Panc1 (cell line): ENCODE results near the gene ATXN1L. TPM values are rescaled to one million over a fixed set of nuclear protein-coding genes. Genes with fewer than 3 reads are reported as not detected.

ENCODE experiments used
- ATAC-seq: fragments of 200-7000 bp; cut with Tn5 transposase; 2 replicates; pipeline ENCODE4 v1.9.1; 2020; ENCODE audit warnings: mild to moderate bottlenecking, moderate library complexity
- BruUV-seq: library from RNA; stranded (reverse); fragments of 400-500 nt; replicated peaks from 2 replicates; lab custom pipeline; 2021; lab: Mats Ljungman, UMichigan
- CTCF ChIA-PET: fragments of 300-600 bp; sonication (Branson Sonifier 250); formaldehyde crosslinking; loops from one replicate; lab custom pipeline; 2022; ENCODE audit warnings: antibody characterized with exemption; lab: Charles Lee
- POLR2A ChIA-PET: fragments of 300-600 bp; sonication (Branson Sonifier 250); formaldehyde crosslinking; loops from one replicate; lab custom pipeline; 2022; ENCODE audit warnings: antibody characterized with exemption; lab: Charles Lee
- DNase-seq: peaks from one replicate; pipeline ENCODE4 v3.0.0-alpha.2; 2010; ENCODE audit warnings: low read depth, low spot score
- H3K27ac ChIP-seq: 2 replicates; pipeline ENCODE4 v1.5.1; 2011; ENCODE audit warnings: mild to moderate bottlenecking, low read length, inconsistent platforms
- H3K27me3 ChIP-seq: fragments of 200-500 bp; sonication (Bioruptor generic); 2 replicates; pipeline ENCODE4 v1.6.0; 2014; ENCODE audit warnings: low read length, inconsistent platforms; ENCODE audit not compliant: control insufficient read depth, insufficient read depth
- H3K36me3 ChIP-seq: fragments of 200-500 bp; sonication (Bioruptor generic); 2 replicates; pipeline ENCODE4 v1.5.1; 2014; ENCODE audit warnings: inconsistent platforms, mild to moderate bottlenecking, low read length, moderate library complexity; ENCODE audit not compliant: control insufficient read depth, insufficient read depth
- H3K4me1 ChIP-seq: 2 replicates; pipeline ENCODE4 v1.5.1; 2011; ENCODE audit warnings: inconsistent platforms, mild to moderate bottlenecking, low read length, moderate library complexity; ENCODE audit not compliant: control insufficient read depth, insufficient read depth
- H3K4me3 ChIP-seq, 2 experiments: 2 replicates each; pipeline ENCODE4 v1.5.1; 2011 to 2012; ENCODE audit warnings: low read depth in 2 of 2, low read length in 2 of 2, mild to moderate bottlenecking in 2 of 2, inconsistent platforms in 1 of 2, moderate library complexity in 1 of 2
- H3K9me3 ChIP-seq: fragments of 200-500 bp; sonication (Bioruptor generic); 2 replicates; pipeline ENCODE4 v1.5.1; 2014; ENCODE audit warnings: low read depth, mild to moderate bottlenecking, inconsistent platforms, low read length, moderate library complexity; ENCODE audit not compliant: control insufficient read depth, insufficient read depth
- POLR2AphosphoS5 ChIP-seq: IDR thresholded peaks from 2 replicates; pipeline ENCODE4 v1.6.1; 2012; ENCODE audit warnings: mild to moderate bottlenecking, low read depth, low read length, moderate library complexity
- SIN3A ChIP-seq: IDR thresholded peaks from 2 replicates; pipeline ENCODE4 v1.6.1; 2012; ENCODE audit warnings: low read depth, mild to moderate bottlenecking, low read length, moderate library complexity, borderline replicate concordance; ENCODE audit not compliant: insufficient read depth
- TCF7L2 ChIP-seq: IDR thresholded peaks from 2 replicates; pipeline ENCODE4 v1.6.1; 2011; ENCODE audit warnings: mild to moderate bottlenecking, low read depth, low read length, inconsistent platforms
- in situ Hi-C: cut with HindIII; loops from 2 replicates; pipeline ENCODE4 v1.10.0; 2016; ENCODE audit warnings: low sequenced_read_pairs, low pct_unique_long_range_greater_than_20kb
- intact Hi-C: fragments of 100-400 bp; cut with micrococcal nuclease; formaldehyde crosslinking; loops from one replicate; pipeline ENCODE4 v1.10.0; 2022; ENCODE audit not compliant: unreplicated experiment
- total RNA-seq: library from RNA; stranded (reverse); gene quantifications from one replicate; pipeline ENCODE4 v1.2.1, GENCODE V29; 2021; ENCODE audit not compliant: unreplicated experiment
- TF ChIP-seq, protein P1 (sequence below), 2 experiments: IDR thresholded peaks; 2 replicates each; pipeline ENCODE4 v1.6.1; 2011 to 2012; ENCODE audit warnings: low read depth in 2 of 2, control low read depth in 1 of 2, low read length in 1 of 2, mild to moderate bottlenecking in 1 of 2, moderate library complexity in 1 of 2; ENCODE audit not compliant: insufficient read depth in 1 of 2
- TF ChIP-seq, protein P2 (sequence below): fragments of 450-650 bp; IDR thresholded peaks from 2 replicates; pipeline ENCODE4 v1.5.1; 2017; ENCODE audit warnings: mild to moderate bottlenecking

The ATXN1L gene
- total RNA-seq, 1 experiment from 2014 or later, result 17.3 TPM

DNA sequence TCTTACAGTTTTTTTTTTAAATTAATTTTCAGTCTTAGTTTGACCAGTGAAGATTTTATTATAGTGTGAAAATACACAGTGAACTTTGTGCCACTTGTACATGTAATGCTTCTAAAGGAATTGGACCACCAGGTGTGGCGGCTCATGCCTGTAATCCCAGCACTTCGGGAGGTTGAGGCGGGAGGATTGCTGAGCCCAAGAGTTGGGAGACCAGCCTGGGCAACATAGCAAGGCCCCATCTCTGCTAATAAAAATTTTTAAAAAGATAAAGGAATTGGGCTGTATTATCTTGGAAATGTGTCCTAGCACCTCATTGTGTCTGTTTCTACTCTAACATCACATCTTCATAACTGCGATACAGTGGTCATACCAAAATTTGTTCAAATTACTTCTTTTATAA lies 53.4 kb downstream of the ATXN1L start:
- ChIA-PET CTCF (interaction anchor here (0.7 to 0.9 kb wide), 2 partner anchors 62 to 1404 kb away, joined by 3 to 4 read pairs; no protein-coding TSS in a partner anchor), POLR2A (no interaction called here)
- BruUV-seq, result no TSS peak
- ATAC-seq (no peak), DNase-seq (no peak)
- Histone ChIP-seq H3K27ac (no peak overlapping the region), H3K36me3 (peaks cover 7% of the 10 kb centered on the region), H3K27me3 (no peaks in the 10 kb centered on the region), H3K9me3 (no peaks in the 10 kb centered on the region), H3K4me1 (peaks cover 5% of the 10 kb centered on the region; the same call in 1 of the 2 replicates), H3K4me3 (no peak overlapping the region)
- intact Hi-C loops, result no loop called here
- TF ChIP-seq, protein P1, sequence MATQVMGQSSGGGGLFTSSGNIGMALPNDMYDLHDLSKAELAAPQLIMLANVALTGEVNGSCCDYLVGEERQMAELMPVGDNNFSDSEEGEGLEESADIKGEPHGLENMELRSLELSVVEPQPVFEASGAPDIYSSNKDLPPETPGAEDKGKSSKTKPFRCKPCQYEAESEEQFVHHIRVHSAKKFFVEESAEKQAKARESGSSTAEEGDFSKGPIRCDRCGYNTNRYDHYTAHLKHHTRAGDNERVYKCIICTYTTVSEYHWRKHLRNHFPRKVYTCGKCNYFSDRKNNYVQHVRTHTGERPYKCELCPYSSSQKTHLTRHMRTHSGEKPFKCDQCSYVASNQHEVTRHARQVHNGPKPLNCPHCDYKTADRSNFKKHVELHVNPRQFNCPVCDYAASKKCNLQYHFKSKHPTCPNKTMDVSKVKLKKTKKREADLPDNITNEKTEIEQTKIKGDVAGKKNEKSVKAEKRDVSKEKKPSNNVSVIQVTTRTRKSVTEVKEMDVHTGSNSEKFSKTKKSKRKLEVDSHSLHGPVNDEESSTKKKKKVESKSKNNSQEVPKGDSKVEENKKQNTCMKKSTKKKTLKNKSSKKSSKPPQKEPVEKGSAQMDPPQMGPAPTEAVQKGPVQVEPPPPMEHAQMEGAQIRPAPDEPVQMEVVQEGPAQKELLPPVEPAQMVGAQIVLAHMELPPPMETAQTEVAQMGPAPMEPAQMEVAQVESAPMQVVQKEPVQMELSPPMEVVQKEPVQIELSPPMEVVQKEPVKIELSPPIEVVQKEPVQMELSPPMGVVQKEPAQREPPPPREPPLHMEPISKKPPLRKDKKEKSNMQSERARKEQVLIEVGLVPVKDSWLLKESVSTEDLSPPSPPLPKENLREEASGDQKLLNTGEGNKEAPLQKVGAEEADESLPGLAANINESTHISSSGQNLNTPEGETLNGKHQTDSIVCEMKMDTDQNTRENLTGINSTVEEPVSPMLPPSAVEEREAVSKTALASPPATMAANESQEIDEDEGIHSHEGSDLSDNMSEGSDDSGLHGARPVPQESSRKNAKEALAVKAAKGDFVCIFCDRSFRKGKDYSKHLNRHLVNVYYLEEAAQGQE (IDR thresholded peaks at IDR 0.05; ENCODE audit: insufficient read depth in 1 of 2, low read depth in 2 of 2, low read length in 1 of 2), result no peak
- no peak for TF ChIP-seq TCF7L2
- no peak for TF ChIP-seq SIN3A
- TF ChIP-seq, protein P2, sequence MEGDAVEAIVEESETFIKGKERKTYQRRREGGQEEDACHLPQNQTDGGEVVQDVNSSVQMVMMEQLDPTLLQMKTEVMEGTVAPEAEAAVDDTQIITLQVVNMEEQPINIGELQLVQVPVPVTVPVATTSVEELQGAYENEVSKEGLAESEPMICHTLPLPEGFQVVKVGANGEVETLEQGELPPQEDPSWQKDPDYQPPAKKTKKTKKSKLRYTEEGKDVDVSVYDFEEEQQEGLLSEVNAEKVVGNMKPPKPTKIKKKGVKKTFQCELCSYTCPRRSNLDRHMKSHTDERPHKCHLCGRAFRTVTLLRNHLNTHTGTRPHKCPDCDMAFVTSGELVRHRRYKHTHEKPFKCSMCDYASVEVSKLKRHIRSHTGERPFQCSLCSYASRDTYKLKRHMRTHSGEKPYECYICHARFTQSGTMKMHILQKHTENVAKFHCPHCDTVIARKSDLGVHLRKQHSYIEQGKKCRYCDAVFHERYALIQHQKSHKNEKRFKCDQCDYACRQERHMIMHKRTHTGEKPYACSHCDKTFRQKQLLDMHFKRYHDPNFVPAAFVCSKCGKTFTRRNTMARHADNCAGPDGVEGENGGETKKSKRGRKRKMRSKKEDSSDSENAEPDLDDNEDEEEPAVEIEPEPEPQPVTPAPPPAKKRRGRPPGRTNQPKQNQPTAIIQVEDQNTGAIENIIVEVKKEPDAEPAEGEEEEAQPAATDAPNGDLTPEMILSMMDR, result no peak
- TF ChIP-seq POLR2AphosphoS5, result no peak
- in situ Hi-C loops, result no loop called here

DNA sequence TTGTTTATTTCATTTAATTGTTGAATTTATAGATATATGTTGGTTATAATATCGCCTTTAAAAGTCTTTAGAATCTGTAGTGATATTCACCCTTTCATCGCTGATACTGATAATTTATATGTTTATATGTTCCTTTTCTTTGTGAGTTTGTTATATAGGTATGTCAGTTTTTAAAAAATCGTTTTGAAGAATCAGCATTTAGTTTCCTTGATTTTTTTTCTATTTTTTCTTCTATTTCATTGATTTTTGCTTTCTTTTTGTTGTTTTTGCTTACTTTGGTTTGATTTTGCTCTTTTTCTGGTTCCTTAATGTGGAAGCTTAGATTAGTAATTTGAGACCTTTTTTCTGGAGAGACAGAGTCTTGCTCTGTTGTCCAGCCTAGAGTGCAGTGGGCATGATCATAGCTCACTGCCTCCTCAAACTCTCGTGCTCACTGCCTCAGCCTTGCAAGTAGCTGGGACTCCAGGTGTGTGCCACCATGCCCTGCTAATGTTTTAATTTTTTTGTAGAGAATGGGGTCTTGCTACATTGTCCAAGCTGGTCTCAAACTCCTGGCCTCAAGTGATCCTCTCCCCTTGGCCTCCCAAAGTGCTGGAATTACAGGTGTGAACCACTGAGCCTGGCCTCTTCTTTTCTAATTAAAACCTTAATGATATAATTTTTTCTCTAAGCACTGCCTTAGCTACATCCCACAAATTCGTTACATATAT lies 57.0 kb downstream of the ATXN1L start:
- in situ Hi-C loops (no loop called here), intact Hi-C loops (no loop called here)
- TF ChIP-seq TCF7L2 (no peak), POLR2AphosphoS5 (no peak)
- TF ChIP-seq, protein P2, result no peak
- TF ChIP-seq, protein P1 (IDR thresholded peaks at IDR 0.05; ENCODE audit: insufficient read depth in 1 of 2, low read depth in 2 of 2, low read length in 1 of 2), result no peak
- no peak overlapping the region for H3K27ac ChIP-seq
- no peaks in the 10 kb centered on the region for H3K36me3 ChIP-seq
- no peak for DNase-seq
- CTCF ChIA-PET, result no interaction called here
- H3K9me3 ChIP-seq, result no peaks in the 10 kb centered on the region
- ATAC-seq, result no peak
- 0 out of 2 replicates have a peak, but pooled peaks cover 3% of the 10 kb centered on the region for H3K4me1 ChIP-seq
- H3K4me3 ChIP-seq, result no peak overlapping the region
- no peaks in the 10 kb centered on the region for H3K27me3 ChIP-seq
- POLR2A ChIA-PET, result no interaction called here
- BruUV-seq, result TSS peak; percentile 1
